Measurements from ENCODE around the gene MARCHF2.

Gene MARCHF2

DNA sequence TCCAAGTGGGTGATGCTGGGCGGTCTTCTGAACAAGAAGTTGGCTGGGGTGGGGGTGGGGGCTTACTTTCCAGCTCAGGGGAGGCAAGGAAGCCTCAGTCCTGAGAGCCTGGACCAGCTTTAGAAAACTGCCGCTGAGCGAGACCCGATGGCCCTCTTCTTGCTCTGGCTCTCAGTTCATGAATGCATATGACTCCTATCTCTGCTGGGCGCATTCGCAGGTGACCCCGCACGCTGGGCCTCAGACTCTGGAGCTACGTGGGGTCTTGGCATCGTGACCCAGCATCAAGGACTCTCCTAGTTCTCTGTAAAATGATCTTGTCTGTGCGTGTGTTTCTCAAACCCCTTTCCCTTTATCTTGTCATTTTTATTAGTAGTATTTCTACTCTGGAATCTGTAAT, 69.6 kb downstream of the MARCHF2 start:
- no peak for DNase-seq

GRCh38 chr19:8483165-8483564, 70.1 kb downstream of the MARCHF2 start:
- DNase-seq = no peak

DNA sequence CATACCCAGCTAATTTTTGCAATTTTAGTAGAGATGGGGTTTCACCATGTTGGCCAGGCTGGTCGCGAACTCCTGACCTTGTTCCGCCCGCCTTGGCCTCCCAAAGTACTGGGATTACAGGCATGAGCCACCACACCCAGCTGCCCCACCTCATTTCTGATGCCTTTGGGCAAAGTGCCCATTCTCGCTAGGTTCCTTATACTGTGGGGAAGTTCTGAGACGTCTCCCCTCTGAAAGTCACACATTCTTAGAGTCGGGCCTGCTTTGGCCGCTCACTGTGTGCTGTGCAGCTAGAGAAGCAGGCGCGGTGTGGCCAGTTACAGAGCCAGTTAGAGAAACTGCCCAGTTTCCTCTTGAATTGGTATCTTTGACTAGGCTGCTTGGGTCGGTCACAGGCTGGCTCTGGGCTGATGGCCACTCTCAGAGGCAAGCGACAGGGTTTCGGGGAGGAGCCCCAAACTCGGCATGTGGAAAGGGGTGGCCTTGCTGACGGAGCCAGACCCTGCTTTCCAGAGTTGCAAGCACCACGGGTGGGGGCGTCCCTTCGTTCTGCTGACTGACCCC, 71.3 kb downstream of the MARCHF2 start:
- DNase-seq = no peak

GRCh38 chr19:8485561-8486371, 72.7 kb downstream of the MARCHF2 start:
- DNase-seq = no peak

GRCh38 chr19:8486661-8487136, 73.6 kb downstream of the MARCHF2 start:
- no peak for DNase-seq

GRCh38 chr19:8487137-8487851, 74.2 kb downstream of the MARCHF2 start:
- DNase-seq = no peak

GRCh38 chr19:8488365-8488764, 75.3 kb downstream of the MARCHF2 start:
- DNase-seq = no peak
